HepG2 (cell line): ENCODE results near the gene STK38L. TPM values are rescaled to one million over a fixed set of nuclear protein-coding genes. Genes with fewer than 3 reads are reported as not detected.

Experiments
- ATF4 ChIP-seq, 2 experiments: fragments of 450-650 bp in 1 of 2; sonication (generic) in 1 of 2; formaldehyde crosslinking; IDR thresholded peaks; 2 replicates each; pipeline versions ENCODE4 v1.5.0 to v1.8.0; 2020 to 2022; ENCODE audit warnings: mild to moderate bottlenecking in 1 of 2, missing genetic modification reagents in 1 of 2
- CEBPG ChIP-seq: IDR thresholded peaks from 2 replicates; pipeline ENCODE4 v1.6.1; 2016
- FOXO4 ChIP-seq: sonication (generic); formaldehyde crosslinking; conservative IDR thresholded peaks from 2 replicates; pipeline ENCODE4 v1.8.1; 2023; ENCODE audit warnings: missing genetic modification reagents
- GFI1 ChIP-seq: sonication (generic); formaldehyde crosslinking; IDR thresholded peaks from 2 replicates; pipeline ENCODE4 v1.5.0; 2020; ENCODE audit warnings: missing genetic modification reagents, mild to moderate bottlenecking, borderline replicate concordance
- GTF2F1 ChIP-seq: fragments of 150-350 bp; IDR thresholded peaks from 2 replicates; pipeline ENCODE4 v1.6.1; 2014; ENCODE audit warnings: low read length
- GZF1 ChIP-seq: sonication (generic); formaldehyde crosslinking; IDR thresholded peaks from 2 replicates; pipeline ENCODE4 v1.5.1; 2020; ENCODE audit warnings: mild to moderate bottlenecking, missing genetic modification reagents
- NR1H2 ChIP-seq: sonication (generic); formaldehyde crosslinking; IDR thresholded peaks from 2 replicates; pipeline ENCODE4 v1.8.1; 2022; ENCODE audit warnings: low read depth, missing genetic modification reagents, borderline replicate concordance
- PAWR ChIP-seq: sonication (generic); formaldehyde crosslinking; IDR thresholded peaks from 2 replicates; pipeline ENCODE4 v1.4.0; 2020; ENCODE audit warnings: missing genetic modification reagents, mild to moderate bottlenecking, borderline replicate concordance
- PTBP1 ChIP-seq: fragments of 200-400 bp; formaldehyde crosslinking; IDR thresholded peaks from 2 replicates; pipeline ENCODE4 v1.6.1; 2018; ENCODE audit warnings: low read length, low read depth; ENCODE audit not compliant: poor library complexity, severe bottlenecking
- SMAD1 ChIP-seq: sonication (generic); formaldehyde crosslinking; IDR thresholded peaks from 2 replicates; pipeline ENCODE4 v1.4.0; 2020; ENCODE audit warnings: missing genetic modification reagents, low read depth, mild to moderate bottlenecking, borderline replicate concordance
- TBL1XR1 ChIP-seq: fragments of 150-350 bp; IDR thresholded peaks from 2 replicates; pipeline ENCODE4 v1.6.1; 2014; ENCODE audit warnings: borderline replicate concordance, low read length; ENCODE audit not compliant: partially characterized antibody
- TCF12 ChIP-seq, 2 experiments: fragments of 450-650 bp in 1 of 2; sonication (generic) in 1 of 2; formaldehyde crosslinking in 1 of 2; IDR thresholded peaks; 2 replicates each; pipeline versions ENCODE4 v1.6.1 to v1.8.0; 2017 to 2022; ENCODE audit warnings: antibody characterized with exemption in 1 of 2, mild to moderate bottlenecking in 1 of 2, missing genetic modification reagents in 1 of 2, moderate library complexity in 1 of 2
- TCF7L2 ChIP-seq: IDR thresholded peaks from 2 replicates; pipeline ENCODE4 v1.6.1; 2011; ENCODE audit warnings: mild to moderate bottlenecking, low read depth, low read length, moderate library complexity
- YEATS4 ChIP-seq: sonication (generic); formaldehyde crosslinking; IDR thresholded peaks from 2 replicates; pipeline ENCODE4 v1.4.0; 2020; ENCODE audit warnings: missing genetic modification reagents, borderline replicate concordance
- ZBTB21 ChIP-seq: sonication (generic); formaldehyde crosslinking; IDR thresholded peaks from 2 replicates; pipeline ENCODE4 v1.4.0; 2020; ENCODE audit warnings: missing genetic modification reagents
- ZFP1 ChIP-seq: IDR thresholded peaks from 2 replicates; pipeline ENCODE4 v1.6.1; 2016
- ZNF20 ChIP-seq: sonication (generic); formaldehyde crosslinking; IDR thresholded peaks from 2 replicates; pipeline ENCODE4 v1.4.0; 2020; ENCODE audit warnings: mild to moderate bottlenecking, moderate library complexity, missing genetic modification reagents
- ZNF24 ChIP-seq: fragments of 450-650 bp; IDR thresholded peaks from 2 replicates; pipeline ENCODE4 v1.6.1; 2017; ENCODE audit warnings: antibody characterized with exemption, mild to moderate bottlenecking
- ZNF276 ChIP-seq: sonication (generic); formaldehyde crosslinking; IDR thresholded peaks from 2 replicates; pipeline ENCODE4 v1.4.0; 2020; ENCODE audit warnings: mild to moderate bottlenecking, low read depth, missing genetic modification reagents
- ZNF570 ChIP-seq: sonication (generic); formaldehyde crosslinking; IDR thresholded peaks from 2 replicates; pipeline ENCODE4 v1.4.0; 2020; ENCODE audit warnings: mild to moderate bottlenecking, missing genetic modification reagents, borderline replicate concordance
- ZNF598 ChIP-seq: sonication (generic); formaldehyde crosslinking; IDR thresholded peaks from 2 replicates; pipeline ENCODE4 v1.5.1; 2020; ENCODE audit warnings: mild to moderate bottlenecking, missing genetic modification reagents, borderline replicate concordance
- ZSCAN25 ChIP-seq: sonication (generic); formaldehyde crosslinking; IDR thresholded peaks from 2 replicates; pipeline ENCODE4 v1.8.0; 2022; ENCODE audit warnings: mild to moderate bottlenecking, missing genetic modification reagents
- polyA plus RNA-seq, 8 experiments: library from polyadenylated mRNA; depleted of rRNA in 3 of 8; stranded (reverse) in 7 of 8; unstranded in 1 of 8; fragments of >200 nt; fragmentation: Illumina TruSeq in 4 of 8; extraction: Trizol in 4 of 8; gene quantifications; 2 replicates each; pipeline versions ENCODE4 v1.2.1 to v1.2.3, GENCODE V29; 2011 to 2016; ENCODE audit warnings: low read depth in 4 of 8, missing spikeins in 1 of 8, mixed read lengths in 1 of 8; ENCODE audit not compliant: insufficient read depth in 1 of 8
- total RNA-seq, 5 experiments: library from RNA; depleted of rRNA; stranded (reverse); fragments of >200 nt; fragmentation: Illumina TruSeq; extraction: Trizol; gene quantifications; 2 replicates each; pipeline ENCODE4 v1.2.3, GENCODE V29; 2016; ENCODE audit warnings: low read depth in 1 of 5

STK38L gene
- total and polyA plus RNA-seq, 2 of the 13 experiments (the other 11 are each of a cell fraction or from before 2014, with no cell fraction given), result 6.1 to 26.4 TPM

- TF ChIP-seq ATF4 (CRISPR knock-in tag; IDR thresholded peaks at IDR 0.05) (no peak), GFI1 (CRISPR knock-in tag) (peak; percentile 53; the same call in 1 of the 2 replicates), ZNF570 (CRISPR knock-in tag) (0 out of 2 replicates have a peak, but pooled peaks have one; percentile 68), GZF1 (no peak), NR1H2 (no peak), ZNF598 (peak; percentile 91), FOXO4 (no peak), ZNF24 (no peak; the same call in 1 of the 2 replicates), TCF7L2 (no peak), ZNF20 (CRISPR knock-in tag) (no peak), ZBTB21 (CRISPR knock-in tag) (no peak), SMAD1 (CRISPR knock-in tag) (peak; percentile 83), GTF2F1 (0 out of 2 replicates have a peak, but pooled peaks have one; percentile 45), ZFP1 (CRISPR knock-in tag) (0 out of 2 replicates have a peak, but pooled peaks have one; percentile 6), ZSCAN25 (CRISPR knock-in tag) (peak; percentile 94), PAWR (CRISPR knock-in tag) (no peak; the same call in 1 of the 2 replicates), CEBPG (CRISPR knock-in tag) (peak; percentile 42; the same call in 1 of the 2 replicates), TBL1XR1 (no peak), TCF12 (IDR thresholded peaks at IDR 0.05) (no peak), TCF12 (CRISPR knock-in tag; IDR thresholded peaks at IDR 0.05) (peak; percentile 71; the same call in 1 of the 2 replicates), PTBP1 (no peak), ZNF276 (CRISPR knock-in tag) (peak; percentile 74; the same call in 1 of the 2 replicates), YEATS4 (CRISPR knock-in tag) (peak; percentile 91)
Observed at GRCh38 chr12:27213830-27214787, 30.0 kb upstream of the STK38L start (continued).
